ENCODE data around the gene STK32B. TPM values are rescaled to one million over a fixed set of nuclear protein-coding genes. Genes with fewer than 3 reads are reported as not detected.

The STK32B gene
- total RNA-seq, 1 donor from 2014 or later, result 3.5 TPM

GRCh38 chr4:5143306-5143861 is 92.1 kb downstream of the STK32B start:
- H3K4me3 Mint-ChIP-seq, result no peak overlapping the region
- no peaks in the 10 kb centered on the region for H3K27me3 Mint-ChIP-seq (ENCODE audit: low read depth)
- no peak overlapping the region for H3K27ac Mint-ChIP-seq (ENCODE audit: unreplicated experiment)
- H3K4me1 Mint-ChIP-seq, result no peaks in the 10 kb centered on the region
- no peak for DNase-seq (ENCODE audit: low read depth, low spot score)
- TF ChIP-seq CTCF (conservative IDR thresholded peaks at IDR 0.05), result no peak
- no peaks in the 10 kb centered on the region for H3K36me3 Mint-ChIP-seq (ENCODE audit: low read depth)
- H3K9me3 Mint-ChIP-seq, result peaks cover 4% of the 10 kb centered on the region

GRCh38 chr4:5143940-5144339 is 92.7 kb downstream of the STK32B start:
- Mint-ChIP-seq H3K4me3 (no peak overlapping the region), H3K4me1 (no peaks in the 10 kb centered on the region), H3K27me3 (ENCODE audit: low read depth) (no peaks in the 10 kb centered on the region), H3K27ac (ENCODE audit: unreplicated experiment) (no peak overlapping the region), H3K9me3 (peaks cover 4% of the 10 kb centered on the region), H3K36me3 (ENCODE audit: low read depth) (no peaks in the 10 kb centered on the region)
- DNase-seq (ENCODE audit: low read depth, low spot score), result no peak
- no peak for TF ChIP-seq CTCF (conservative IDR thresholded peaks at IDR 0.05)

- Mint-ChIP-seq H3K4me1 (no peaks in the 10 kb centered on the region), H3K27ac (ENCODE audit: unreplicated experiment) (no peak overlapping the region), H3K4me3 (no peak overlapping the region), H3K9me3 (peaks cover 4% of the 10 kb centered on the region), H3K36me3 (ENCODE audit: low read depth) (no peaks in the 10 kb centered on the region), H3K27me3 (ENCODE audit: low read depth) (no peaks in the 10 kb centered on the region)
- DNase-seq (ENCODE audit: low read depth, low spot score), result no peak
- TF ChIP-seq CTCF (conservative IDR thresholded peaks at IDR 0.05), result no peak
Measured at GRCh38 chr4:5144384-5144783, 93.1 kb downstream of the STK32B start.

GRCh38 chr4:5146248-5146647 is 95.0 kb downstream of the STK32B start:
- DNase-seq (ENCODE audit: low read depth, low spot score), result no peak
- Mint-ChIP-seq H3K36me3 (ENCODE audit: low read depth) (no peaks in the 10 kb centered on the region), H3K27me3 (ENCODE audit: low read depth) (no peaks in the 10 kb centered on the region), H3K27ac (ENCODE audit: unreplicated experiment) (no peak overlapping the region), H3K4me3 (no peak overlapping the region), H3K4me1 (no peaks in the 10 kb centered on the region), H3K9me3 (peaks cover 4% of the 10 kb centered on the region)
- no peak for TF ChIP-seq CTCF (conservative IDR thresholded peaks at IDR 0.05)

- Mint-ChIP-seq H3K36me3 (ENCODE audit: low read depth) (no peaks in the 10 kb centered on the region), H3K4me1 (peaks cover 12% of the 10 kb centered on the region), H3K9me3 (peaks cover 2% of the 10 kb centered on the region), H3K27ac (ENCODE audit: unreplicated experiment) (no peak overlapping the region), H3K4me3 (no peak overlapping the region), H3K27me3 (ENCODE audit: low read depth) (peaks cover 2% of the 10 kb centered on the region)
- TF ChIP-seq CTCF (conservative IDR thresholded peaks at IDR 0.05), result no peak
- DNase-seq (ENCODE audit: low read depth, low spot score), result no peak
Measured at GRCh38 chr4:5152521-5152920, 101.2 kb downstream of the STK32B start.

Data from neural crest cell (in vitro differentiated cells).